Measurements from ENCODE around the gene ACAT2.
"Not testable (repeated sequence)": the region's sequence is repeated elsewhere in the genome, so short reads cannot be mapped to it uniquely, and the experiment has no call there.

Gene ACAT2
- total RNA-seq: 18.6 to 70.0 (median 55.4) reads per million in 9 experiments

GRCh38 chr6:159761873-159762680, at the start of gene ACAT2:
ACAT2 (plus strand) TSS chr6:159762045; CDS start chr6:159762088, 43 bp downstream.
- H3K36me3 Mint-ChIP-seq (ENCODE audit: insufficient read depth): peaks cover 52% of the 10 kb centered on the region
- H3K4me3 Mint-ChIP-seq: peak within 1 kb of the TSS; percentile 91 to 96
- H3K27ac Mint-ChIP-seq: peak within 1 kb of the TSS; percentile 94 to 97
- no peaks in the 10 kb centered on the region for H3K9me3 Mint-ChIP-seq
- DNase-seq (peak; percentile 83 to 86 (median 85)), ATAC-seq (replicated peaks) (peak; percentile 86)
- peaks cover 23 to 27% of the 10 kb centered on the region in 2 donors for H3K4me1 Mint-ChIP-seq (ENCODE audit: low read depth in 2 of 2)
- H3K27me3 Mint-ChIP-seq: no peaks in the 10 kb centered on the region

- H3K27me3 Mint-ChIP-seq; H3K9me3 Mint-ChIP-seq; H3K4me3 Mint-ChIP-seq; H3K4me1 Mint-ChIP-seq (ENCODE audit: low read depth in 2 of 2); H3K36me3 Mint-ChIP-seq (ENCODE audit: insufficient read depth); H3K27ac Mint-ChIP-seq; ATAC-seq (replicated peaks); DNase-seq: not testable (repeated sequence)
Measured at GRCh38 chr6:159712389-159712788, 49.5 kb upstream of the ACAT2 start.

GRCh38 chr6:159713984-159714383, 47.9 kb upstream of the ACAT2 start:
- H3K4me1 Mint-ChIP-seq (ENCODE audit: low read depth in 2 of 2): no peaks in the 10 kb centered on the region
- DNase-seq (no peak), ATAC-seq (replicated peaks) (no peak)
- H3K36me3 Mint-ChIP-seq (ENCODE audit: insufficient read depth): no peaks in the 10 kb centered on the region
- no peak overlapping the region for H3K4me3 Mint-ChIP-seq
- no peaks in the 10 kb centered on the region for H3K9me3 Mint-ChIP-seq
- no peak overlapping the region for H3K27ac Mint-ChIP-seq
- H3K27me3 Mint-ChIP-seq: no peaks in the 10 kb centered on the region

- no peaks in the 10 kb centered on the region for H3K4me1 Mint-ChIP-seq (ENCODE audit: low read depth in 2 of 2)
- ATAC-seq (replicated peaks) (no peak), DNase-seq (no peak)
- no peaks in the 10 kb centered on the region for H3K36me3 Mint-ChIP-seq (ENCODE audit: insufficient read depth)
- no peaks in the 10 kb centered on the region for H3K9me3 Mint-ChIP-seq
- H3K4me3 Mint-ChIP-seq: no peak overlapping the region
- H3K27me3 Mint-ChIP-seq: no peaks in the 10 kb centered on the region
- H3K27ac Mint-ChIP-seq: no peak overlapping the region
Measured at GRCh38 chr6:159714404-159714803, 47.4 kb upstream of the ACAT2 start.

- no peak for DNase-seq
- H3K4me3 Mint-ChIP-seq: no peak overlapping the region
Measured at GRCh38 chr6:159715166-159715565, 46.7 kb upstream of the ACAT2 start.

GRCh38 chr6:159715605-159716004, 46.2 kb upstream of the ACAT2 start:
- Mint-ChIP-seq H3K36me3 (ENCODE audit: insufficient read depth) (no peaks in the 10 kb centered on the region), H3K4me1 (ENCODE audit: low read depth in 2 of 2) (no peaks in the 10 kb centered on the region), H3K27ac (no peak overlapping the region), H3K4me3 (no peak overlapping the region), H3K27me3 (no peaks in the 10 kb centered on the region), H3K9me3 (no peaks in the 10 kb centered on the region)
- DNase-seq (no peak), ATAC-seq (replicated peaks) (no peak)

More at GRCh38 chr6:159715166-159715565, 46.7 kb upstream of the ACAT2 start:
- ATAC-seq (replicated peaks): no peak
- no peaks in the 10 kb centered on the region for H3K9me3 Mint-ChIP-seq
- no peaks in the 10 kb centered on the region for H3K27me3 Mint-ChIP-seq
- no peak overlapping the region for H3K27ac Mint-ChIP-seq
- no peaks in the 10 kb centered on the region for H3K4me1 Mint-ChIP-seq (ENCODE audit: low read depth in 2 of 2)
- H3K36me3 Mint-ChIP-seq (ENCODE audit: insufficient read depth): no peaks in the 10 kb centered on the region

- ATAC-seq (replicated peaks) (no peak), DNase-seq (no peak)
- Mint-ChIP-seq H3K4me3 (no peak overlapping the region), H3K9me3 (no peaks in the 10 kb centered on the region), H3K27ac (no peak overlapping the region), H3K36me3 (ENCODE audit: insufficient read depth) (no peaks in the 10 kb centered on the region), H3K27me3 (no peaks in the 10 kb centered on the region), H3K4me1 (ENCODE audit: low read depth in 2 of 2) (no peaks in the 10 kb centered on the region)
Measured at GRCh38 chr6:159716247-159717096, 45.4 kb upstream of the ACAT2 start.

GRCh38 chr6:159718634-159719033, 43.2 kb upstream of the ACAT2 start:
- H3K4me1 Mint-ChIP-seq (ENCODE audit: low read depth in 2 of 2): peaks cover 0 to 8% of the 10 kb centered on the region in 2 donors
- ATAC-seq (replicated peaks) (no peak), DNase-seq (no peak)
- H3K27me3 Mint-ChIP-seq: no peaks in the 10 kb centered on the region
- no peak overlapping the region for H3K27ac Mint-ChIP-seq
- H3K9me3 Mint-ChIP-seq: no peaks in the 10 kb centered on the region
- no peak overlapping the region for H3K4me3 Mint-ChIP-seq
- H3K36me3 Mint-ChIP-seq (ENCODE audit: insufficient read depth): no peaks in the 10 kb centered on the region

GRCh38 chr6:159719287-159719686, 42.6 kb upstream of the ACAT2 start:
- H3K4me1 Mint-ChIP-seq (ENCODE audit: low read depth in 2 of 2): peaks cover 0 to 12% of the 10 kb centered on the region in 2 donors
- no peak for DNase-seq
- no peaks in the 10 kb centered on the region for H3K36me3 Mint-ChIP-seq (ENCODE audit: insufficient read depth)
- no peaks in the 10 kb centered on the region for H3K9me3 Mint-ChIP-seq
- no peaks in the 10 kb centered on the region for H3K27me3 Mint-ChIP-seq
- H3K4me3 Mint-ChIP-seq: no peak overlapping the region
- no peak overlapping the region for H3K27ac Mint-ChIP-seq
- ATAC-seq (replicated peaks): no peak

GRCh38 chr6:159720708-159721107, 41.1 kb upstream of the ACAT2 start:
- Mint-ChIP-seq H3K9me3 (no peaks in the 10 kb centered on the region), H3K36me3 (ENCODE audit: insufficient read depth) (peaks cover 2% of the 10 kb centered on the region), H3K27me3 (no peaks in the 10 kb centered on the region), H3K27ac (no peak overlapping the region), H3K4me3 (no peak overlapping the region), H3K4me1 (ENCODE audit: low read depth in 2 of 2) (peaks cover 3 to 12% of the 10 kb centered on the region in 2 donors)
- ATAC-seq (replicated peaks) (peak; percentile 80), DNase-seq (peak; percentile 44 to 50 (median 49))

GRCh38 chr6:159721981-159722380, 39.9 kb upstream of the ACAT2 start:
- H3K27ac Mint-ChIP-seq; H3K4me3 Mint-ChIP-seq; ATAC-seq (replicated peaks); H3K9me3 Mint-ChIP-seq; H3K27me3 Mint-ChIP-seq; DNase-seq: not testable (repeated sequence)
- peaks cover 12% of the 10 kb centered on the region for H3K36me3 Mint-ChIP-seq (ENCODE audit: insufficient read depth)
- H3K4me1 Mint-ChIP-seq (ENCODE audit: low read depth in 2 of 2): peaks cover 11 to 22% of the 10 kb centered on the region in 2 donors

GRCh38 chr6:159722655-159723054, 39.2 kb upstream of the ACAT2 start:
- no peak overlapping the region for H3K4me3 Mint-ChIP-seq
- peaks cover 17% of the 10 kb centered on the region for H3K36me3 Mint-ChIP-seq (ENCODE audit: insufficient read depth)
- no peak overlapping the region for H3K27ac Mint-ChIP-seq
- H3K9me3 Mint-ChIP-seq: no peaks in the 10 kb centered on the region
- DNase-seq (no peak), ATAC-seq (replicated peaks) (no peak)
- H3K4me1 Mint-ChIP-seq (ENCODE audit: low read depth in 2 of 2): peaks cover 11 to 22% of the 10 kb centered on the region in 2 donors
- H3K27me3 Mint-ChIP-seq: no peaks in the 10 kb centered on the region

GRCh38 chr6:159723259-159723658, 38.6 kb upstream of the ACAT2 start:
- Mint-ChIP-seq H3K4me1 (ENCODE audit: low read depth in 2 of 2) (peaks cover 12 to 23% of the 10 kb centered on the region in 2 donors), H3K27me3 (no peaks in the 10 kb centered on the region), H3K9me3 (no peaks in the 10 kb centered on the region), H3K36me3 (ENCODE audit: insufficient read depth) (peaks cover 20% of the 10 kb centered on the region), H3K4me3 (no peak overlapping the region), H3K27ac (no peak overlapping the region)
- no peak for DNase-seq
- no peak for ATAC-seq (replicated peaks)
